Large intestine (tissue), 3 donors: ENCODE results near the gene SPINK14. TPM values are rescaled to one million over a fixed set of nuclear protein-coding genes. Genes with fewer than 3 reads are reported as not detected.

Source experiments
- DNase-seq, 2 donors: peaks; one replicate each; pipeline versions ENCODE4 v3.0.0 to v3.0.0-alpha.2; 2013
- H3K27ac ChIP-seq: one replicate; pipeline ENCODE4 v1.5.1; 2013; ENCODE audit warnings: low read length
- H3K27me3 ChIP-seq: 2 replicates; pipeline ENCODE4 v1.6.1; 2013; ENCODE audit warnings: low read length; ENCODE audit not compliant: control insufficient read depth, insufficient read depth
- H3K36me3 ChIP-seq: 2 replicates; pipeline ENCODE4 v1.6.1; 2013; ENCODE audit warnings: low read length; ENCODE audit not compliant: control insufficient read depth, insufficient read depth
- H3K4me1 ChIP-seq: one replicate; pipeline ENCODE4 v1.6.1; 2013; ENCODE audit warnings: low read length; ENCODE audit not compliant: control insufficient read depth, insufficient read depth
- H3K4me3 ChIP-seq: one replicate; pipeline ENCODE4 v1.5.1; 2013; ENCODE audit warnings: low read length
- H3K9me3 ChIP-seq: one replicate; pipeline ENCODE4 v1.6.1; 2013; ENCODE audit warnings: mild to moderate bottlenecking, low read depth, low read length, moderate library complexity; ENCODE audit not compliant: control insufficient read depth
- WGBS: methylation state at CpG from one replicate; pipeline ENCODE4 v1.1.5; 2013; ENCODE audit warnings: low lambda C conversion rate; ENCODE audit not compliant: insufficient coverage; 5-methylcytosine and 5-hydroxymethylcytosine counted together
- polyA plus RNA-seq: library from polyadenylated mRNA; unstranded; fragments of 120-200 nt; gene quantifications from one replicate; pipeline ENCODE4 v1.2.1, GENCODE V29; 2013

Gene SPINK14
- polyA plus RNA-seq, 1 donor: not detected

DNA sequence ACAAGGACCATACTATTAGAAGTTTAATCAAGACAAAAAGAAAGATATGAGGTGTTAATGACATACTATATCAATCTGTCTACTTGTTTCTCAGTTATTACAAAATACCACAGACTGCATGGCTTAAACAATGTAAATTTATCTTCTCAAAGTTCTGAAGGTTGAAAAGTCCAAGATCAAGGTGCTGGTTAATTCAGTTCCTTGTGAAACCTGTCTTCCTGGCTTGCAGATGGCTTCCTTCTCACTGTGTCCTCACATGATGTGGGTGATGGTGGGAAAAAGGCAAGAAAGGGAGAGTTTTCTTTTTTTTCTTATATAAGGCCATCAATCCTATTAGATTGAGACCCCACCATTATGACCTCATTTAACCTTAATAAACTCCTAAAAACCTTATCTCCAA, 15.6 kb upstream of the SPINK14 start:
- Histone ChIP-seq H3K27ac (peak overlapping the region; percentile 8), H3K4me3 (no peak overlapping the region), H3K9me3 (no peaks in the 10 kb centered on the region), H3K4me1 (peaks cover 3% of the 10 kb centered on the region), H3K27me3 (no peaks in the 10 kb centered on the region), H3K36me3 (no peaks in the 10 kb centered on the region)
- peak; percentile 48 to 81 for DNase-seq

- Histone ChIP-seq H3K4me3 (no peak overlapping the region), H3K36me3 (no peaks in the 10 kb centered on the region), H3K27me3 (no peaks in the 10 kb centered on the region), H3K9me3 (no peaks in the 10 kb centered on the region), H3K4me1 (no peaks in the 10 kb centered on the region), H3K27ac (no peak overlapping the region)
- no peak for DNase-seq
- 100% methylated on average over 1 of the region's 1 CpG for WGBS
Measured at GRCh38 chr5:148156609-148157008, 11.7 kb upstream of the SPINK14 start.

DNA sequence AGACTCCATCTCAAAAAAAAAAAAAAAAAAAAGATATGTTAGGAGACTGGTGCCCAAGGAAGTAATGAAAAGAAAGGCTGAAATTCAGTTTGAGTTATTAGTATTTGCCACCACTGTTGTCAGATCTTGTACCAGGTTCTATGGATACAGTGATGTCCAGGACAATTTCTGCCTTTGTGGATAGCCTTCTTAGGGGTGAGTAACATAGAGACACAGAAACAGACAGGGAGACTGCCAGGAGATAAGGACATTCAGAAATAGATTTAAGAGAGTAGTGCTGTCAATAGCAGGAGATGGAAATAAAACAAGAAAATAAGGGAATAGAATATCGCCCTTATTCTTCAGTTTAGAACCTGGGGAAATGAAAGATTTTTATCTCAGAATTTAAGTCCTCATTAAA, 6.3 kb upstream of the SPINK14 start:
- Histone ChIP-seq H3K9me3 (no peaks in the 10 kb centered on the region), H3K27me3 (no peaks in the 10 kb centered on the region), H3K27ac (no peak overlapping the region), H3K4me3 (no peak overlapping the region), H3K36me3 (no peaks in the 10 kb centered on the region), H3K4me1 (no peaks in the 10 kb centered on the region)
- 100% methylated on average over 1 of the region's 1 CpG for WGBS
- no peak for DNase-seq

- no peaks in the 10 kb centered on the region for H3K4me1 ChIP-seq
- no peaks in the 10 kb centered on the region for H3K27me3 ChIP-seq
- no peaks in the 10 kb centered on the region for H3K9me3 ChIP-seq
- WGBS: no CpG with 5 or more reads among the region's 1 CpG
- no peak overlapping the region for H3K27ac ChIP-seq
- H3K4me3 ChIP-seq: no peak overlapping the region
- no peak for DNase-seq
- H3K36me3 ChIP-seq: no peaks in the 10 kb centered on the region
Measured at GRCh38 chr5:148163345-148163744, 5.0 kb upstream of the SPINK14 start.

- 93% methylated on average over 3 of the region's 4 CpGs for WGBS
- Histone ChIP-seq H3K27ac (no peak overlapping the region), H3K4me1 (no peaks in the 10 kb centered on the region), H3K36me3 (no peaks in the 10 kb centered on the region), H3K9me3 (no peaks in the 10 kb centered on the region), H3K27me3 (no peaks in the 10 kb centered on the region), H3K4me3 (no peak overlapping the region)
- DNase-seq: no peak
Measured at GRCh38 chr5:148166550-148167283, 1.6 kb upstream of the SPINK14 start.

GRCh38 chr5:148172377-148172776, 4.0 kb downstream of the SPINK14 start:
- DNase-seq: no peak
- Histone ChIP-seq H3K36me3 (no peaks in the 10 kb centered on the region), H3K27me3 (no peaks in the 10 kb centered on the region), H3K4me1 (no peaks in the 10 kb centered on the region), H3K27ac (no peak overlapping the region), H3K4me3 (no peak overlapping the region), H3K9me3 (no peaks in the 10 kb centered on the region)
- 66% methylated on average over 2 of the region's 2 CpGs for WGBS

GRCh38 chr5:148176480-148176879, 8.1 kb downstream of the SPINK14 start:
- no peaks in the 10 kb centered on the region for H3K27me3 ChIP-seq
- no peaks in the 10 kb centered on the region for H3K36me3 ChIP-seq
- H3K4me3 ChIP-seq: no peak overlapping the region
- no peaks in the 10 kb centered on the region for H3K9me3 ChIP-seq
- no peak overlapping the region for H3K27ac ChIP-seq
- WGBS: 37% methylated on average over 2 of the region's 2 CpGs
- DNase-seq: no peak
- H3K4me1 ChIP-seq: no peaks in the 10 kb centered on the region

DNA sequence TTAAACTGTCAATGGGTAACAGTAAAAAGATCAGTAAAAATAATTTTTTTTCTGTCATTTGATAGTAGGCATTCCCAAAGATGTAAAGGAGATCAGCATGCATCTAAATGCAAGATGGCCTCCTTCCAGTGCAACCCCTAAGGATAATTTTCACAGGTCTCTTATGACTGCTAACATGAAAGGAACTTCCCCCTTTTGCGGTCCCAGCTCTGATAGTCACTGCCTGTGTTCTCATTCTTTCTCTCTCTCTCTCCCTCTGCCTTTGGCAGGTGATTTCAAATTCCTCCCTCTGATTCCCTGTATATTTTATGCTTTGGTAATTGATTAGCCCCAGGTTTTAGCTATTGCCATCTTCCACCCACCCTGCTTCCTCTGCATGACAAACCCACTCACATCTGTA, 8.9 kb downstream of the SPINK14 start:
- no peak overlapping the region for H3K4me3 ChIP-seq
- no peaks in the 10 kb centered on the region for H3K9me3 ChIP-seq
- no peaks in the 10 kb centered on the region for H3K27me3 ChIP-seq
- H3K4me1 ChIP-seq: no peaks in the 10 kb centered on the region
- WGBS: 100% methylated on average over 1 of the region's 1 CpG
- no peak for DNase-seq
- no peaks in the 10 kb centered on the region for H3K36me3 ChIP-seq
- no peak overlapping the region for H3K27ac ChIP-seq

DNA sequence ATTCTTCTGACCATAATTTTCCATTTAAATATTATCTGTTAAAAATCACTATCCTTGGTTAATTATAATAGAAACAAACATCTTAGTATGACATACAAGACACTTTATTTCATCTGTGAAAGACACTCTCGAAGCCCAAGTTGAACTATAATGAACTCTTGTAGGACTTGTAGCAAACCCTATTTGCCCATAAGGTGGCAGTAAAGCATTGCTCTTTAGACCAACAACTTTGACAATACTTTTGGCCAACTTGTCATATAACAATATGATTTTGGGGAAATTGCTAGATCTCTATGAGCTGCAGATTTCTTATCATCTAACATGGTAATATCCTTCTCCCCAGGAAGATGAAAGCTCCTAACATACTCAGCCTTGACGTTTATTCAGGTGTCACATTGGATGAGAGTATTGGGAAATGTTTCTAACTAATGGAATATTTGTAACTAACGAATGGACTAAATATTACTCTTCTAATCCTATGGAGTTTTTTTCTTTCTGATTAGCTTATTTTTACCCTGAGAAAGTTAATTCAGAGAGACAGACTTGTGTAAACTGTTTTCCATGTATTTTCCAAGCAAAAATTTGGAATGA, 11.0 kb downstream of the SPINK14 start:
- H3K9me3 ChIP-seq: no peaks in the 10 kb centered on the region
- H3K36me3 ChIP-seq: no peaks in the 10 kb centered on the region
- no peaks in the 10 kb centered on the region for H3K4me1 ChIP-seq
- no peak overlapping the region for H3K27ac ChIP-seq
- H3K4me3 ChIP-seq: no peak overlapping the region
- 100% methylated on average over 1 of the region's 3 CpGs for WGBS
- H3K27me3 ChIP-seq: no peaks in the 10 kb centered on the region
- peak; percentile 26 to 43 for DNase-seq

DNA sequence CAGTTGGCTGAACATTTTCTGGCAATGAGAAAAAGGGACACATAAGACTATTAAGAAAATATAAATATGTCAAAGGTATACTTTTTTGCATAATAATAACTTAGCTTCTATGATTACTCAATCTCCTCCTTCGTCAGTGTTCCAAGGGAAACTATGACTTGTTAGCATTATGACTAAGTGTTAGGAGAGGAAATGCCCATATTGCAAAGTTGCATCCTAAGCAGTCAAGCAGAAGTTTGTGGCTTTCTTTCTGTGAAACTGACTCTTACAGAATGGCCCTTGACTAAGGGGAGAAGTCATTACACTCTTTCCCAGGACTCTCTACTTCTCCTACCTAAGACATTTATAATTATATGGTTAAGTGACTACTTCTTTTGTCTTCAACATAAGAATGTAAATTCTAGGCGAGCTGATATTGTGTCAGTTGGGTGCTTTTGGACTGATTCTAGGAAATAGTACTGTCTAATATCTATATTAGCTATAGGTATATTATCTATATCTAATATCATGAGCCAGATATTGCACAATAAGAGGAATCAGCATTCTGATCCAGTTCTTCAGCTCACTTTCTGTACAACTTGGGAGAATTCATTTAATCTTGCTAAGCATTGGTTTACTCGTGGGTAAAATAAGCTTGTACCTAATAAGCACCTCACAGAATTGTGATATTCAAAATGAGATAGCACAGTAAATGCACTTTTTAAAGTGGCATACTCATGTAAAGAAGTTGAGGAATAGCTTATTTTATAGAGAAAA, 18.1 kb downstream of the SPINK14 start:
- H3K27ac ChIP-seq: no peak overlapping the region
- WGBS: no CpG with 5 or more reads among the region's 3 CpGs
- DNase-seq: no peak

More for the DNA sequence above, 18.1 kb downstream of the SPINK14 start:
- no peaks in the 10 kb centered on the region for H3K9me3 ChIP-seq
- H3K4me1 ChIP-seq: no peaks in the 10 kb centered on the region
- no peaks in the 10 kb centered on the region for H3K27me3 ChIP-seq
- no peak overlapping the region for H3K4me3 ChIP-seq
- no peaks in the 10 kb centered on the region for H3K36me3 ChIP-seq
